Smooth muscle cell (in vitro differentiated cells): ENCODE measurements around the gene PACS2. TPM values are rescaled to one million over a fixed set of nuclear protein-coding genes. Genes with fewer than 3 reads are reported as not detected.

Experiments used
- DNase-seq: peaks from one replicate; lab custom pipeline; 2025; ENCODE audit not compliant: unreplicated experiment; lab: John Stamatoyannopoulos, UW
- H2AFZ ChIP-seq: fragments of 200-600 bp; sonication (generic); 2 replicates; pipeline ENCODE4 v1.6.0; 2016; ENCODE audit warnings: antibody characterized with exemption, low read depth, mild to moderate bottlenecking
- H3F3A ChIP-seq: fragments of 200-600 bp; sonication (generic); 2 replicates; pipeline ENCODE4 v1.6.0; 2017; ENCODE audit warnings: antibody characterized with exemption, low read depth
- H3K27ac ChIP-seq: fragments of 200-600 bp; sonication (generic); 2 replicates; pipeline ENCODE4 v1.5.1; 2016; ENCODE audit warnings: low read depth, mild to moderate bottlenecking
- H3K27me3 ChIP-seq: fragments of 200-600 bp; sonication (generic); 2 replicates; pipeline ENCODE4 v1.6.1; 2016; ENCODE audit warnings: low read depth, mild to moderate bottlenecking
- H3K36me3 ChIP-seq: fragments of 200-600 bp; sonication (generic); 2 replicates; pipeline ENCODE4 v1.5.1; 2016; ENCODE audit warnings: low read depth
- H3K4me1 ChIP-seq: fragments of 200-600 bp; sonication (generic); 2 replicates; pipeline ENCODE4 v1.5.1; 2016; ENCODE audit warnings: low read depth
- H3K4me2 ChIP-seq: fragments of 200-600 bp; sonication (generic); 2 replicates; pipeline ENCODE4 v1.6.0; 2016; ENCODE audit warnings: mild to moderate bottlenecking
- H3K4me3 ChIP-seq: fragments of 200-600 bp; sonication (generic); 2 replicates; pipeline ENCODE4 v1.5.1; 2016; ENCODE audit warnings: mild to moderate bottlenecking
- H3K79me2 ChIP-seq: fragments of 200-600 bp; sonication (generic); 2 replicates; pipeline ENCODE4 v1.6.0; 2016; ENCODE audit warnings: low read depth, mild to moderate bottlenecking
- H3K9ac ChIP-seq: fragments of 200-600 bp; sonication (generic); 2 replicates; pipeline ENCODE4 v1.6.0; 2016; ENCODE audit warnings: low read depth
- H3K9me3 ChIP-seq: fragments of 200-600 bp; sonication (generic); replicated peaks from 2 replicates; pipeline ENCODE4 v1.5.1; 2016; ENCODE audit warnings: low read depth
- H4K20me1 ChIP-seq: fragments of 200-600 bp; sonication (generic); 2 replicates; pipeline ENCODE4 v1.6.0; 2016; ENCODE audit warnings: low read depth
- CTCF ChIP-seq: fragments of 200-600 bp; sonication (generic); IDR thresholded peaks from 2 replicates; pipeline ENCODE4 v1.5.1; 2017; ENCODE audit warnings: borderline replicate concordance, mild to moderate bottlenecking, antibody characterized with exemption; ENCODE audit not compliant: insufficient read depth, poor library complexity, severe bottlenecking
- WGBS: methylation state at CpG from one replicate; pipeline ENCODE4 v1.1.7; 2016; ENCODE audit warnings: low lambda C conversion rate; 5-methylcytosine and 5-hydroxymethylcytosine counted together
- polyA plus RNA-seq: library from polyadenylated mRNA; unstranded; fragments of >200 nt; fragmentation: Nextera tagmentation; extraction: Ambion mirVana; gene quantifications from 2 replicates; pipeline ENCODE4 v1.2.1, GENCODE V29; 2016
- total RNA-seq: library from RNA; depleted of rRNA; stranded (reverse); fragments of >200 nt; gene quantifications from 2 replicates; pipeline ENCODE4 v1.2.3, GENCODE V29; 2014

PACS2 gene
- 36.9 and 37.3 TPM in 2 replicates for total RNA-seq
- polyA plus RNA-seq = 49.1 and 57.7 TPM in 2 replicates

GRCh38 chr14:105314287-105315200, at the start of gene PACS2:
Gene PACS2 (plus strand): TSS chr14:105314748. CDS start chr14:105314919, 171 bp downstream.
- peak within 1 kb of the TSS; percentile 77 for H3K9ac ChIP-seq
- H3K27ac ChIP-seq = peak within 1 kb of the TSS; percentile 47

GRCh38 chr14:105267820-105268548, 46.6 kb upstream of the PACS2 start:
- H3K4me3 ChIP-seq = no peak overlapping the region
- peaks cover 7% of the 10 kb centered on the region for H3K79me2 ChIP-seq
- no peak overlapping the region for H3K27ac ChIP-seq
- WGBS = 95% methylated on average over 21 of the region's 21 CpGs
- DNase-seq = no peak
- no peaks in the 10 kb centered on the region for H3K4me1 ChIP-seq
- H2AFZ ChIP-seq = no peak overlapping the region
- no peak overlapping the region for H3K9ac ChIP-seq
- H4K20me1 ChIP-seq = peaks cover 12% of the 10 kb centered on the region
- H3F3A ChIP-seq = no peaks in the 10 kb centered on the region
- no peaks in the 10 kb centered on the region for H3K27me3 ChIP-seq
- no peak overlapping the region for H3K4me2 ChIP-seq
- no peaks in the 10 kb centered on the region for H3K9me3 ChIP-seq
- no peaks in the 10 kb centered on the region for H3K36me3 ChIP-seq
- no peak for TF ChIP-seq CTCF

More at GRCh38 chr14:105314287-105315200, at the start of gene PACS2:
- Histone ChIP-seq H3K9me3 (no peaks in the 10 kb centered on the region), H3K36me3 (no peaks in the 10 kb centered on the region), H3K4me2 (peak within 1 kb of the TSS; percentile 97), H3K27me3 (no peaks in the 10 kb centered on the region), H3F3A (no peaks in the 10 kb centered on the region), H2AFZ (peak within 1 kb of the TSS; percentile 94), H3K4me1 (peaks cover 8% of the 10 kb centered on the region), H3K79me2 (peaks cover 39% of the 10 kb centered on the region), H3K4me3 (peak within 1 kb of the TSS; percentile 71), H4K20me1 (peaks cover 38% of the 10 kb centered on the region)
- DNase-seq = peak; percentile 77
- TF ChIP-seq CTCF = no peak
- under 1% methylated on average over 39 of the region's 163 CpGs for WGBS

GRCh38 chr14:105268736-105269354, 45.7 kb upstream of the PACS2 start:
- DNase-seq = no peak
- no peak for TF ChIP-seq CTCF
- Histone ChIP-seq H3K9me3 (no peaks in the 10 kb centered on the region), H3F3A (no peaks in the 10 kb centered on the region), H3K4me2 (no peak overlapping the region), H3K36me3 (no peaks in the 10 kb centered on the region), H2AFZ (no peak overlapping the region), H4K20me1 (peaks cover 16% of the 10 kb centered on the region), H3K4me3 (no peak overlapping the region), H3K4me1 (no peaks in the 10 kb centered on the region), H3K9ac (no peak overlapping the region), H3K27ac (no peak overlapping the region), H3K79me2 (peaks cover 7% of the 10 kb centered on the region), H3K27me3 (no peaks in the 10 kb centered on the region)
- 93% methylated on average over 18 of the region's 18 CpGs for WGBS
